ENCODE measurements around the gene VAC14. TPM values are rescaled to one million over a fixed set of nuclear protein-coding genes. Genes with fewer than 3 reads are reported as not detected.
A peak's percentile ranks its signal among the peaks of the same experiment; 100 is the strongest.

The VAC14 gene
- total and polyA plus RNA-seq, 2 of the 8 experiments (the other 6 are each of a cell fraction or from before 2014, with no cell fraction given), result 56.0 to 108 TPM

DNA sequence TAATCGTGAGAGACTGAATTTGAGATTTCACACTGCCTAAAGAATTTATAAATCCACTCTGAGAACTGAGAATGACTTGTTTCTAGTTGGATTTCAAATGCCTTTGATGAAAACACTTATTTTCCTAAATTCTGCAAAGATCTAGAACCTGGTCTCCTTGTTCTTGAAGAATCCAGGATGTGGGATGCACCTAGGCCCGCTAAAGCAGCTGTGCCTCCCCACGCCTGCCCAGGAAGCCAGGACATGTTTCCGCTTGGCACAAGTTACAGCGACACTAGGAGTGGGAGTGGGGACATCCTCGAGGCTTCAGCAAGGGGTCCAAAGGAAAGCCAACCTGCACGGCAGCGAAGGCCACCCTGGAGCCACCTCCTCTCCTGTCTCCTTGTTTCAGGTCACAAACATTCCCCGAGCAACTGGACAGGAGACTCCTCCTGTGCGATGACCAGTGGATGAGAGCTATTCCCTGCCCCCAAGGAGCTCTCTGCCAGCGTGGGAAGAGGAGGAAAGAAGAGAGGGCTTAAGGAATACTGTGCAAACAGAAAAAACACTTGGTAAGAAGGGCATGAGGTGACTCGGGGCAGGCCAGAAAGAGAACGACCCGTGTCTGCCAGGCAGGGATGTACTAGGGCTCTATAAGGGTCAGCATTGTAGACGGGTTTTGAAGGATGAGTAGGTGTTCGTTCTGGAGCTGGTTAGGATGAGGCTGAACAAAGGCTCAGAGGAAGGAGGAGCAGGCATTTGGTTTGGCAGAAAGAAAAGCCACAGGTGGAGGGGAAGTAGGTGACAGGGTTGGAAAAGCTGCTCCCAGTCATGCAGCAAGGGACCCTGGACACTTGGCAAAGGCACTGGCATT, 11.1 kb downstream of the VAC14 start:
- Histone ChIP-seq H3K4me3 (ENCODE audit: extremely low read depth in 1 of 4, insufficient read depth in 2 of 4, low read depth in 3 of 4, low read length in 4 of 4) (no peak overlapping the region), H3K27me3 (replicated peaks in 1 of 4; ENCODE audit: control insufficient read depth in 3 of 4, extremely low read depth in 1 of 4, insufficient read depth in 3 of 4, low read length in 3 of 4) (no peaks in the 10 kb centered on the region), H2BK20ac (ENCODE audit: low read length) (no peak overlapping the region), H2BK12ac (ENCODE audit: low read depth, low read length) (no peak overlapping the region), H3K36me3 (ENCODE audit: control insufficient read depth in 2 of 4, insufficient read depth in 4 of 4, low read length in 3 of 4) (peaks cover 1 to 11% (median 4%) of the 10 kb centered on the region in 4 experiments; a peak in 4 of 8 replicates), H3K23ac (ENCODE audit: insufficient read length) (no peak overlapping the region), H3K9me3 (ENCODE audit: insufficient read depth in 2 of 2, low read depth in 1 of 2, low read length in 1 of 2) (no peaks in the 10 kb centered on the region), H2BK15ac (ENCODE audit: low read length) (no peak overlapping the region), H3K27ac (ENCODE audit: low read depth, low read length) (peak overlapping the region; percentile 46; the same call in 1 of the 2 replicates), H3K14ac (ENCODE audit: insufficient read length) (no peak overlapping the region), H3K4me2 (ENCODE audit: insufficient read depth in 1 of 2, low read depth in 2 of 2, low read length in 2 of 2) (no peak overlapping the region), H3K23me2 (ENCODE audit: low read depth, low read length) (no peaks in the 10 kb centered on the region), H4K20me1 (replicated peaks in 1 of 2; ENCODE audit: control insufficient read depth in 1 of 2, insufficient read depth in 2 of 2, low read length in 2 of 2) (peaks cover 25 to 39% of the 10 kb centered on the region in 2 experiments), H3K4ac (replicated peaks; ENCODE audit: insufficient read length, low read depth, low read length) (no peak overlapping the region), H3K4me1 (replicated peaks in 1 of 4; ENCODE audit: control insufficient read depth in 3 of 4, insufficient read depth in 4 of 4, low read length in 3 of 4) (peaks cover 0 to 2% (median 0%) of the 10 kb centered on the region in 4 experiments; a peak in 3 of 7 replicates), H4K91ac (replicated peaks; ENCODE audit: insufficient read length, low read length) (no peak overlapping the region), H3K9ac (replicated peaks in 1 of 4; ENCODE audit: extremely low read depth in 1 of 4, low read depth in 3 of 4, low read length in 3 of 4) (no peak overlapping the region), H3K79me1 (ENCODE audit: low read depth, low read length) (peaks cover 18% of the 10 kb centered on the region), H3K56ac (replicated peaks; ENCODE audit: insufficient read length, low read depth, low read length) (no peak overlapping the region), H2AFZ (ENCODE audit: low read length) (no peak overlapping the region), H3K18ac (ENCODE audit: extremely low read depth, low read length) (no peak overlapping the region), H4K5ac (ENCODE audit: insufficient read length, low read depth, low read length) (no peak overlapping the region), H2BK120ac (replicated peaks; ENCODE audit: low read depth, low read length) (no peak overlapping the region), H2BK5ac (ENCODE audit: low read depth, low read length) (no peak overlapping the region), H3K79me2 (ENCODE audit: control insufficient read depth in 1 of 2, insufficient read depth in 2 of 2, low read length in 2 of 2) (peaks cover 5 to 55% of the 10 kb centered on the region in 2 experiments), H2AK5ac (ENCODE audit: low read depth, low read length) (no peak overlapping the region), H4K8ac (ENCODE audit: extremely low read depth, insufficient read depth, low read length) (no peak overlapping the region)
- FAIRE-seq, result no peak
- ChIA-PET POLR2A (ENCODE audit: partially characterized antibody) (interaction anchor here (0.6 to 2.1 kb wide), 4 partner anchors 10 to 47 kb away, joined by 3 to 19 read pairs (median 4); partner anchors contain the start of gene VAC14), CTCF (ENCODE audit: partially characterized antibody) (interaction anchor here (0.7 to 3.4 kb wide), 3 partner anchors 19 to 47 kb away, joined by 3 to 19 read pairs (median 3); no protein-coding TSS in a partner anchor)
- WGBS, 2 experiments (ENCODE audit: extremely low coverage in 1 of 2, insufficient coverage in 1 of 2, insufficient read length in 1 of 2, insufficient replicate concordance in 2 of 2, low coverage in 1 of 2, low lambda C conversion rate in 2 of 2, missing lambda C conversion rate in 1 of 2), result 85% methylated on average over 16 of the region's 16 CpGs; no CpG with 5 or more reads in 1 of the 2 experiments
- DNase-seq (ENCODE audit: low read depth in 1 of 2, low spot score in 2 of 2), result no peak
- TF ChIP-seq, protein P1, sequence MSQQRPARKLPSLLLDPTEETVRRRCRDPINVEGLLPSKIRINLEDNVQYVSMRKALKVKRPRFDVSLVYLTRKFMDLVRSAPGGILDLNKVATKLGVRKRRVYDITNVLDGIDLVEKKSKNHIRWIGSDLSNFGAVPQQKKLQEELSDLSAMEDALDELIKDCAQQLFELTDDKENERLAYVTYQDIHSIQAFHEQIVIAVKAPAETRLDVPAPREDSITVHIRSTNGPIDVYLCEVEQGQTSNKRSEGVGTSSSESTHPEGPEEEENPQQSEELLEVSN (IDR thresholded peaks at IDR 0.05), result no peak
- TF ChIP-seq RAD21 (IDR thresholded peaks at IDR 0.05 in 1 of 2, conservative IDR thresholded peaks at IDR 0.05 in 1 of 2; ENCODE audit: low read depth in 2 of 2, low read length in 2 of 2) (no peak), CREB1 (IDR thresholded peaks at IDR 0.05) (no peak), TEAD4 (IDR thresholded peaks at IDR 0.05; ENCODE audit: low read depth, low read length) (no peak), KDM4A (IDR thresholded peaks at IDR 0.05; ENCODE audit: low read depth, low read length, severe bottlenecking) (no peak), PHF8 (conservative IDR thresholded peaks at IDR 0.05; ENCODE audit: low read depth, low read length) (no peak), SAP30 (IDR thresholded peaks at IDR 0.05; ENCODE audit: insufficient read depth, insufficient replicate concordance, low read length) (no peak), CHD2 (IDR thresholded peaks at IDR 0.05; ENCODE audit: low read length) (no peak), NANOG (IDR thresholded peaks at IDR 0.05; ENCODE audit: insufficient read depth, low read depth, low read length, poor library complexity, severe bottlenecking) (no peak), GTF2F1 (IDR thresholded peaks at IDR 0.05; ENCODE audit: borderline replicate concordance, low read depth, low read length) (no peak)
